Calu3 (cell line): ENCODE results near the gene MFNG. TPM values are rescaled to one million over a fixed set of nuclear protein-coding genes. Genes with fewer than 3 reads are reported as not detected.

Experiments
- BruUV-seq: library from RNA; stranded (reverse); fragments of 400-500 nt; replicated peaks from 2 replicates; lab custom pipeline; 2021; lab: Mats Ljungman, UMichigan
- CTCF ChIA-PET: fragments of 300-600 bp; sonication (Branson Sonifier 250); formaldehyde crosslinking; loops from one replicate; lab custom pipeline; 2022; ENCODE audit warnings: antibody characterized with exemption; lab: Charles Lee
- DNase-seq: peaks from one replicate; pipeline ENCODE4 v3.0.0; 2022
- H3K27ac Mint-ChIP-seq: one replicate; pipeline ENCODE4 v1.8.0; 2022; ENCODE audit warnings: mixed read lengths; ENCODE audit not compliant: unreplicated experiment
- H3K27me3 Mint-ChIP-seq: one replicate; pipeline ENCODE4 v1.8.0; 2022; ENCODE audit warnings: mixed read lengths; ENCODE audit not compliant: unreplicated experiment
- H3K36me3 Mint-ChIP-seq: one replicate; pipeline ENCODE4 v1.8.0; 2022; ENCODE audit warnings: mild to moderate bottlenecking, moderate library complexity, mixed read lengths; ENCODE audit not compliant: insufficient read depth, unreplicated experiment
- H3K4me1 Mint-ChIP-seq: one replicate; pipeline ENCODE4 v1.8.0; 2022; ENCODE audit warnings: mild to moderate bottlenecking, low read depth, mixed read lengths; ENCODE audit not compliant: unreplicated experiment
- H3K4me3 Mint-ChIP-seq: one replicate; pipeline ENCODE4 v1.8.0; 2022; ENCODE audit warnings: mild to moderate bottlenecking, low read depth, moderate library complexity, mixed read lengths; ENCODE audit not compliant: unreplicated experiment
- H3K9me3 Mint-ChIP-seq: one replicate; pipeline ENCODE4 v1.8.0; 2022; ENCODE audit warnings: low read depth, mixed read lengths; ENCODE audit not compliant: unreplicated experiment
- intact Hi-C: fragments of 100-400 bp; cut with micrococcal nuclease; formaldehyde crosslinking; loops from one replicate; pipeline ENCODE4 v1.10.0; 2022; ENCODE audit not compliant: unreplicated experiment
- total RNA-seq: library from RNA; stranded (reverse); gene quantifications from 2 replicates; pipeline ENCODE4 v1.2.3, GENCODE V29; 2022
- TF ChIP-seq, protein P1 (sequence below): fragments of 200-600 bp; IDR thresholded peaks from one replicate; pipeline ENCODE4 v1.8.0; 2022; ENCODE audit warnings: antibody characterized with exemption; ENCODE audit not compliant: unreplicated experiment

The MFNG gene
- total RNA-seq, 1 experiment from 2014 or later = 22.1 TPM

DNA sequence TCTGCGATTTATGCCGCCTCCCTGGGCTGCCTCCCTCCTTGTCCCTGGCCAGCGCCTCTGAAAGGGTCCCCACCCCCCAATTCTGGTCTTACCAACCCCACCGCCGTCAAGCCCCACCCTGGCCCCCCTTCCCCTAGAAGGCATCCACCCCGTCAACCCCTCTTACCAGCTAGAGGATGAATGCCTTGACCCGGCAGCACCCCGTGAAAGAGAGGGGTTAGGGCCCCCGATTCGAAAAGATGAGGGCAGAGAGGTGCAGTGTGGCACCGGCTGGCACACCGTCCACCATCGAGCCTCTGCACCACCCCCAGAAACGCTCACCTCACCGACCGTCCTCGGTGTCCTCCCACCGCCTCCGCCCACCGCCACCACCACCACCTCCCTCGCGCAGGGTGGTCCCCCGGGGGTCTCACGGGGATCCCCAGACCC lies 59.5 kb downstream of the MFNG start:
- no peak for DNase-seq
- Mint-ChIP-seq H3K27me3 (peaks cover 57% of the 10 kb centered on the region), H3K4me3 (peak overlapping the region; percentile 87), H3K36me3 (peaks cover 27% of the 10 kb centered on the region), H3K27ac (no peak overlapping the region), H3K9me3 (no peaks in the 10 kb centered on the region), H3K4me1 (peaks cover 23% of the 10 kb centered on the region)
- BruUV-seq = no TSS peak
- CTCF ChIA-PET = interaction anchor here (0.6 kb wide), 1 partner anchor 179 kb away, joined by 3 read pairs; no protein-coding TSS in a partner anchor
- intact Hi-C loops = no loop called here
- TF ChIP-seq, protein P1, sequence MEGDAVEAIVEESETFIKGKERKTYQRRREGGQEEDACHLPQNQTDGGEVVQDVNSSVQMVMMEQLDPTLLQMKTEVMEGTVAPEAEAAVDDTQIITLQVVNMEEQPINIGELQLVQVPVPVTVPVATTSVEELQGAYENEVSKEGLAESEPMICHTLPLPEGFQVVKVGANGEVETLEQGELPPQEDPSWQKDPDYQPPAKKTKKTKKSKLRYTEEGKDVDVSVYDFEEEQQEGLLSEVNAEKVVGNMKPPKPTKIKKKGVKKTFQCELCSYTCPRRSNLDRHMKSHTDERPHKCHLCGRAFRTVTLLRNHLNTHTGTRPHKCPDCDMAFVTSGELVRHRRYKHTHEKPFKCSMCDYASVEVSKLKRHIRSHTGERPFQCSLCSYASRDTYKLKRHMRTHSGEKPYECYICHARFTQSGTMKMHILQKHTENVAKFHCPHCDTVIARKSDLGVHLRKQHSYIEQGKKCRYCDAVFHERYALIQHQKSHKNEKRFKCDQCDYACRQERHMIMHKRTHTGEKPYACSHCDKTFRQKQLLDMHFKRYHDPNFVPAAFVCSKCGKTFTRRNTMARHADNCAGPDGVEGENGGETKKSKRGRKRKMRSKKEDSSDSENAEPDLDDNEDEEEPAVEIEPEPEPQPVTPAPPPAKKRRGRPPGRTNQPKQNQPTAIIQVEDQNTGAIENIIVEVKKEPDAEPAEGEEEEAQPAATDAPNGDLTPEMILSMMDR = no peak

DNA sequence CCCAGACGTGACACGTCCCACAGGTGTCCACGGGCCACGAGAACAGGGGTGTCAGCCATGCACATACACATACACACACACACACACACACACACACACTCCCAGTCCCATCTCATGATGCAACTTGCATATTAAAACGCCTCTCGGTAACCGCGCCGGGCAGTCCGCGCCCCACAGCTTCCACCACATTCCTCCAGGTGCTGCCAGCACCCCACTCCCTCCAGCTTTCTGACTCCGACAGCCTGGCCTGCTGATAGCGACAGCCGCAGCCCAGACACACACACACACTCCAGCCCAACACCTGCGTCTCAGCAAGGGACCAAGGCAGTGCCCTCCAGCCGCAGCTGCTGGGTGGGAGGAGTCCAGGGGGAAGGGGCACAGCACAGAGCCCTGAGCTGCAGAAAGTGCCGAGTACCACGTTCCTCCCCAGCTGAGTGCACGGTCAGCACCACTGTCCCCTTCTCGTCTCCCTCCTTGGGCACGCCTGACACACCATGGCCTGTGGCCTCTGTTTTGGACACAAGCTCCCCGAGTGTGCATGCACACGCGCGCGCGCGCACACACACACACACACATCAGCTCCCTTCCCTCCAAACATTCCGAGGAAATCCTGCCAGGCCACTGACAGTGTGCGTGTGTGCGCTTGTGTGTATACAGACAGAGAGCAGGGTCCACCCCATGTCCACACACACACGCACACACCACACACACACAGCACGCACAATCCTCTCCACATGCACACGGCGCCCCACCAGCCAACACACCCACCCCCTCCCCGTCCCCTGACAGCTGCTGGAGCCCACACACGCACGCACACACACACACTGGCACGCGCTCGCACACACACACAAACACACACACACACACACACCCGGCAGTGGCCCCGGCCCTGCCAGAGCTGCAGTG lies 60.1 kb downstream of the MFNG start:
- CTCF ChIA-PET = interaction anchor here (0.6 to 1.2 kb wide), 3 partner anchors 83 to 180 kb away, joined by 3 to 5 read pairs (median 4); no protein-coding TSS in a partner anchor
- H3K27me3 Mint-ChIP-seq = peaks cover 64% of the 10 kb centered on the region

DNA sequence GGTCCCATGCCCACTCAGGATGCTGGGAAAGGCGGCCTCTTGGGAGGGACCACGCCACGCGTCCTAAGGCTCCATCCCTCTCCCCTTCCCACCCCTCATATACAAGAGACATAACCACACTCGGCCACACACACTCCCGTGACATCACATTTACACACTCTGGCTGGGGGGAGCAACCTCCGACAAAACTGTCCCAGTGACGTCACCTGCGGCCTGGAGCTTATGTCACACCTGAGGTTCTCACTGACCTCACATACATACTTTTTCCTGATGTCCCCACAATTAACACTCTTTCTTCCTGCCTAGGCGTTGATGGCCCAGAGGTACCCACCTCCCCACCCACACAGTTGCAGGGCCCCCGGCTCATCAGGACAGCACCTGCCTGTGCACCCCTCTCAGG lies 60.8 kb downstream of the MFNG start:
- no peak for DNase-seq
- Mint-ChIP-seq H3K27ac (no peak overlapping the region), H3K9me3 (no peaks in the 10 kb centered on the region), H3K36me3 (peaks cover 24% of the 10 kb centered on the region), H3K4me3 (no peak overlapping the region), H3K4me1 (peaks cover 15% of the 10 kb centered on the region), H3K27me3 (peaks cover 71% of the 10 kb centered on the region)
- CTCF ChIA-PET = interaction anchor here (1.2 kb wide), 1 partner anchor 109 kb away, joined by 5 read pairs; no protein-coding TSS in a partner anchor
- intact Hi-C loops = no loop called here
- TF ChIP-seq, protein P1 = no peak
- BruUV-seq = no TSS peak

More for the DNA sequence above, 60.1 kb downstream of the MFNG start:
- no peaks in the 10 kb centered on the region for H3K9me3 Mint-ChIP-seq
- TF ChIP-seq, protein P1 = no peak
- intact Hi-C loops = no loop called here
- H3K4me3 Mint-ChIP-seq = peak overlapping the region; percentile 87
- DNase-seq = no peak
- peaks cover 16% of the 10 kb centered on the region for H3K4me1 Mint-ChIP-seq
- no peak overlapping the region for H3K27ac Mint-ChIP-seq
- BruUV-seq = no TSS peak
- H3K36me3 Mint-ChIP-seq = peaks cover 21% of the 10 kb centered on the region

DNA sequence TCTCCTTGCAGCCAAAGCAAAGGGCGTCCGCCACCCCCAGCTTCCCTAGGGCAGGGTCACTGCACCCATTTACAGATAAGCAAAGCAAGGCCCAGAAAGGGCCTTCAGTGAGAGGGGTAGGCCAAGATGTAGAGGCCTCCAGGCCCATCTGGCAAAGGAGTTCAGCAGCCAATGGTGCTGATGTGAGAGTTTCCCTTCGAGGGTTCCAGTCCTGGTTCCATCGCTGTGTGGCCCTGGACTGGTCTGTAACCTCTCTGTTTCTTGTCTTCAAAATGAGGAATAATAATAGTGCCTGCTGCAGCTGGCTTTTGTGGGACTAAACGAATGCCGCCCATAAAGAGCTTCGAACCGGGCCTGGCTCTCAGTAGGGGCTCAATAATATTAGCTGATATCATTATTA lies 62.9 kb downstream of the MFNG start:
- CTCF ChIA-PET = interaction anchor here (1.0 kb wide), 1 partner anchor 9 kb away, joined by 4 read pairs; no protein-coding TSS in a partner anchor
- peaks cover 36% of the 10 kb centered on the region for H3K36me3 Mint-ChIP-seq
- TF ChIP-seq, protein P1 = no peak
- peaks cover 27% of the 10 kb centered on the region for H3K4me1 Mint-ChIP-seq
- H3K9me3 Mint-ChIP-seq = no peaks in the 10 kb centered on the region
- no TSS peak for BruUV-seq
- no peak for DNase-seq
- intact Hi-C loops = no loop called here
- H3K27me3 Mint-ChIP-seq = peaks cover 83% of the 10 kb centered on the region
- no peak overlapping the region for H3K4me3 Mint-ChIP-seq
- no peak overlapping the region for H3K27ac Mint-ChIP-seq
